Aorta (tissue), 5 donors: ENCODE results near the gene ANKLE2. TPM values are rescaled to one million over a fixed set of nuclear protein-coding genes. Genes with fewer than 3 reads are reported as not detected.
A peak's percentile ranks its signal among the peaks of the same experiment; 100 is the strongest.

Source experiments
- ATAC-seq: fragments of 200-7000 bp; cut with Tn5 transposase; one replicate; pipeline ENCODE4 v1.9.1; 2022; ENCODE audit warnings: moderate library complexity; ENCODE audit not compliant: low FRiP score
- DNase-seq, 2 donors: peaks; one replicate each; pipeline ENCODE4 v3.0.0-alpha.2; 2020
- H3K27ac ChIP-seq, 2 donors: one replicate each; pipeline ENCODE4 v1.5.1; 2013; ENCODE audit warnings: low read length in 2 of 2, mild to moderate bottlenecking in 2 of 2, moderate library complexity in 2 of 2, control low read depth in 1 of 2, inconsistent platforms in 1 of 2, low read depth in 1 of 2
- H3K27me3 ChIP-seq, 2 donors: one replicate each; pipeline ENCODE4 v1.6.1; 2013; ENCODE audit warnings: control low read depth in 1 of 2, low read length in 1 of 2, mild to moderate bottlenecking in 1 of 2, moderate library complexity in 1 of 2; ENCODE audit not compliant: insufficient read depth in 2 of 2, control insufficient read depth in 1 of 2
- H3K36me3 ChIP-seq, 2 donors: one replicate each; pipeline ENCODE4 v1.6.1; 2013; ENCODE audit warnings: control low read depth in 1 of 2, low read length in 1 of 2, mild to moderate bottlenecking in 1 of 2; ENCODE audit not compliant: insufficient read depth in 2 of 2, control insufficient read depth in 1 of 2
- H3K4me1 ChIP-seq, 2 donors: one replicate each; pipeline ENCODE4 v1.6.1; 2013; ENCODE audit warnings: low read length in 2 of 2, control low read depth in 1 of 2, mild to moderate bottlenecking in 1 of 2, moderate library complexity in 1 of 2; ENCODE audit not compliant: insufficient read depth in 2 of 2, control insufficient read depth in 1 of 2
- H3K4me3 ChIP-seq, 2 donors: one replicate each; pipeline ENCODE4 v1.5.1; 2013; ENCODE audit warnings: low read length in 2 of 2, control low read depth in 1 of 2, mild to moderate bottlenecking in 1 of 2
- H3K9me3 ChIP-seq: one replicate; pipeline ENCODE4 v1.6.1; 2013; ENCODE audit warnings: mild to moderate bottlenecking, low read length; ENCODE audit not compliant: control insufficient read depth
- WGBS, 2 donors: extraction: QIAGEN DNeasy Blood & Tissue Kit; methylation state at CpG; one replicate each; pipeline ENCODE4 v1.1.7; 2013; 5-methylcytosine and 5-hydroxymethylcytosine counted together
- intact Hi-C, 2 donors: fragments of 100-400 bp; cut with DNase I; formaldehyde crosslinking; loops; one replicate each; pipeline versions ENCODE4 v1.14.2 to v1.15.0; 2022
- polyA plus RNA-seq, 2 donors: library from polyadenylated mRNA; stranded (reverse); fragments of 200-250 nt; gene quantifications; one replicate each; pipeline ENCODE4 v1.2.3, GENCODE V29; 2013
- total RNA-seq, 2 donors: library from RNA; stranded (reverse); fragmentation: NEBNext Ultra II Directional; extraction: Animal tissue kit (Norgen Biotek cat#: 25700); gene quantifications; one replicate each; pipeline ENCODE4 v1.2.1, GENCODE V29; 2021
- donor health status: healthy with polysubstance abuse.
- donor health status: Bipolar disorder and iron deficiency.
- donor health status: DM: no; HTN: no; CAD: no.
- donor health status: DM: no; HTN: no; CAD: no.
- donor health status: DM: yes; HTN: yes; CAD: no.

ANKLE2 gene
- total and polyA plus RNA-seq, 4 donors: 7.6 to 65.1 (median 53.9) TPM

- no peaks in the 10 kb centered on the region for H3K9me3 ChIP-seq
- DNase-seq (no peak), ATAC-seq (no peak)
- H3K27me3 ChIP-seq: no peaks in the 10 kb centered on the region
- intact Hi-C loops: no loop called here
- peaks cover 0 to 2% of the 10 kb centered on the region in 2 donors for H3K36me3 ChIP-seq
- no peak overlapping the region for H3K4me3 ChIP-seq
- no peaks in the 10 kb centered on the region for H3K4me1 ChIP-seq
- 87 to 94% methylated on average over 2 of the region's 2 CpGs for WGBS, 2 donors
- H3K27ac ChIP-seq: no peak overlapping the region
These were observed 48.5 kb downstream of the ANKLE2 start for GRCh38 chr12:132713123-132713522.

- peak overlapping the region; percentile 88 to 92 for H3K4me3 ChIP-seq
- ATAC-seq (no peak), DNase-seq (peak in 1 of 2 donors; percentile 79)
These were observed 50.4 kb downstream of the ANKLE2 start for GRCh38 chr12:132711080-132711843.

GRCh38 chr12:132710405-132711079, 51.1 kb downstream of the ANKLE2 start, which contains the start of gene PGAM5:
PGAM5 (plus strand) TSS chr12:132710842; CDS start chr12:132710877, 35 bp downstream.
- no peaks in the 10 kb centered on the region for H3K27me3 ChIP-seq
- peak within 1 kb of the TSS; percentile 88 to 92 for H3K4me3 ChIP-seq
- DNase-seq: peak; percentile 86 to 91
- H3K4me1 ChIP-seq: no peaks in the 10 kb centered on the region
- intact Hi-C loops: loop anchor here in 1 of 2 donors (2.0 kb wide), 2 partner anchors 24 to 50 kb away; partner anchors contain the start of genes ANKLE2, POLE and PXMP2
- ATAC-seq: peak; percentile 95
- peaks cover 0 to 2% of the 10 kb centered on the region in 2 donors for H3K36me3 ChIP-seq
- no peaks in the 10 kb centered on the region for H3K9me3 ChIP-seq
- peak within 1 kb of the TSS in 1 of 2 donors; percentile 9 for H3K27ac ChIP-seq
- 0% methylated on average over 75 to 94 of the region's 94 CpGs for WGBS, 2 donors

More at GRCh38 chr12:132711080-132711843, 50.4 kb downstream of the ANKLE2 start:
- H3K36me3 ChIP-seq: peaks cover 0 to 2% of the 10 kb centered on the region in 2 donors
- H3K27me3 ChIP-seq: no peaks in the 10 kb centered on the region
- no peak overlapping the region for H3K27ac ChIP-seq
- WGBS, 2 donors: 8 to 9% methylated on average over 58 to 59 of the region's 59 CpGs
- intact Hi-C loops: loop anchor here in 1 of 2 donors (2.0 kb wide), 2 partner anchors 24 to 50 kb away; partner anchors contain the start of genes ANKLE2, POLE and PXMP2
- no peaks in the 10 kb centered on the region for H3K9me3 ChIP-seq
- H3K4me1 ChIP-seq: no peaks in the 10 kb centered on the region

GRCh38 chr12:132710043-132710404, 51.6 kb downstream of the ANKLE2 start:
- DNase-seq: peak in 1 of 2 donors; percentile 78

GRCh38 chr12:132708150-132708549, 53.5 kb downstream of the ANKLE2 start:
- Histone ChIP-seq H3K27me3 (no peaks in the 10 kb centered on the region), H3K9me3 (no peaks in the 10 kb centered on the region), H3K27ac (no peak overlapping the region), H3K4me3 (no peak overlapping the region), H3K4me1 (no peaks in the 10 kb centered on the region), H3K36me3 (no peaks in the 10 kb centered on the region)
- WGBS, 2 donors: 68 to 87% methylated on average over 2 of the region's 2 CpGs
- no peak for DNase-seq
- intact Hi-C loops: no loop called here
- ATAC-seq: no peak

More at GRCh38 chr12:132710043-132710404, 51.6 kb downstream of the ANKLE2 start:
- Histone ChIP-seq H3K36me3 (peaks cover 0 to 2% of the 10 kb centered on the region in 2 donors), H3K4me1 (no peaks in the 10 kb centered on the region), H3K4me3 (peak overlapping the region; percentile 88 to 92), H3K27me3 (no peaks in the 10 kb centered on the region), H3K27ac (peak overlapping the region in 1 of 2 donors; percentile 9), H3K9me3 (no peaks in the 10 kb centered on the region)
- 0 to 1% methylated on average over 26 of the region's 26 CpGs for WGBS, 2 donors
- peak; percentile 51 for ATAC-seq
- intact Hi-C loops: loop anchor here in 1 of 2 donors (2.0 kb wide), 2 partner anchors 23 to 51 kb away; partner anchors contain the start of genes ANKLE2, POLE and PXMP2

GRCh38 chr12:132707241-132707640, 54.4 kb downstream of the ANKLE2 start:
- Histone ChIP-seq H3K4me1 (no peaks in the 10 kb centered on the region), H3K4me3 (no peak overlapping the region), H3K9me3 (no peaks in the 10 kb centered on the region), H3K36me3 (no peaks in the 10 kb centered on the region), H3K27ac (no peak overlapping the region), H3K27me3 (no peaks in the 10 kb centered on the region)
- ATAC-seq (no peak), DNase-seq (peak in 1 of 2 donors; percentile 24)
- 92 to 95% methylated on average over 6 of the region's 6 CpGs for WGBS, 2 donors
- intact Hi-C loops: no loop called here

- no peaks in the 10 kb centered on the region for H3K4me1 ChIP-seq
- no peak overlapping the region for H3K4me3 ChIP-seq
- no peaks in the 10 kb centered on the region for H3K27me3 ChIP-seq
- DNase-seq (no peak), ATAC-seq (no peak)
- H3K27ac ChIP-seq: no peak overlapping the region
- no peaks in the 10 kb centered on the region for H3K36me3 ChIP-seq
- no peaks in the 10 kb centered on the region for H3K9me3 ChIP-seq
- intact Hi-C loops: no loop called here
- 94 to 95% methylated on average over 9 of the region's 9 CpGs for WGBS, 2 donors
These were observed 58.0 kb downstream of the ANKLE2 start for GRCh38 chr12:132703641-132704040.

- no peaks in the 10 kb centered on the region for H3K9me3 ChIP-seq
- no peaks in the 10 kb centered on the region for H3K36me3 ChIP-seq
- H3K27me3 ChIP-seq: no peaks in the 10 kb centered on the region
- DNase-seq (no peak), ATAC-seq (no peak)
- intact Hi-C loops: no loop called here
- H3K4me3 ChIP-seq: no peak overlapping the region
- WGBS, 2 donors: 79 to 80% methylated on average over 4 of the region's 4 CpGs
- H3K27ac ChIP-seq: no peak overlapping the region
- H3K4me1 ChIP-seq: no peaks in the 10 kb centered on the region
These were observed 59.0 kb downstream of the ANKLE2 start for GRCh38 chr12:132702640-132703039.
